NK-92 (cell line): ENCODE results near the gene CFB.
"Not testable (repeated sequence)": the region's sequence is repeated elsewhere in the genome, so short reads cannot be mapped to it uniquely, and the experiment has no call there.

Experiments
- DNase-seq: peaks from one replicate; lab custom pipeline; 2025; ENCODE audit not compliant: unreplicated experiment; lab: John Stamatoyannopoulos, UW

Gene CFB

DNA sequence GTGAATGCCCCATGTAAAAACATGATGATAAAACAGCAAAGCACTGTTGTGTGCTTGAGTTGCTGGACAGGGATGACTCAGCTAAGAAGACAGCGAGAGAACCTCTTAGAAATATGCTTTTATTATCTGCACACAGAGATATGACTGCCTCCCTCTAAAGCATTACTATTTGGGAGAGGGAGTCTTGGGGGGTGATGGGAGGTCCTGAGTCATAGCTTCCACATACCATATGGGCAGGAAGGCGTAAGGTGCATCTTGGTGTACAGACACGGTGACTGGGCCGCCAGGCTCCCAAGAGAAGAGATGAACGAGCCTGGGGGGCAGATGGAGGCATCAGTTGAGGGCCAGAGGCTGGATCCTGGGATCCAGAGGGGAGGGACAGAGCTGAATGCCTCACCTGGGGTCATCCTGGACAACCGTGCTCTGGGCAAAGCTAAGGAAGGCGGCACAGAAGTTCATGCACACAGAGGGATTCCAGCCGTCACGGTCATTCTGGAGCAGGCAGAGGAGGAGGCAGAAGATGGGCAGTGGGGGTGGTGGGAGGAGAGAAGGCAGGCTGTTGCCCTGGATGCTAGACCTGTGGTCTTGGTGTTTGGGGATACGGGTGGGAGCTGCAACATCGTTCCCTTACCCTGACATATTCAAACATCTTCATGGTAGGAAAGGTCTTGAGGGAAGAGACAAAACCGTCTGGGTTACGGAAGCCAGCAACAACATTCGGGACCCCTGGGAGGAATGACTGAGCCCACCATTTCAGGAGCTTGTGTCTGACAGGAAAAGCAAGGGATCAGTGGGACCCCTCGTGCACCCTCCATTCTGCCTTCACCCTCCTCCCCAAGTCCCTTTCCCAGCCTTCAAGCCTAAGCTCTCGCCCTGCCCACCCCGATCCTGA, 24.1 kb downstream of the CFB start:
- DNase-seq = no peak

- no peak for DNase-seq
These were observed 24.8 kb downstream of the CFB start for GRCh38 chr6:31970604-31971271.

- no peak for DNase-seq
These were observed 25.5 kb downstream of the CFB start for GRCh38 chr6:31971279-31971992.

DNA sequence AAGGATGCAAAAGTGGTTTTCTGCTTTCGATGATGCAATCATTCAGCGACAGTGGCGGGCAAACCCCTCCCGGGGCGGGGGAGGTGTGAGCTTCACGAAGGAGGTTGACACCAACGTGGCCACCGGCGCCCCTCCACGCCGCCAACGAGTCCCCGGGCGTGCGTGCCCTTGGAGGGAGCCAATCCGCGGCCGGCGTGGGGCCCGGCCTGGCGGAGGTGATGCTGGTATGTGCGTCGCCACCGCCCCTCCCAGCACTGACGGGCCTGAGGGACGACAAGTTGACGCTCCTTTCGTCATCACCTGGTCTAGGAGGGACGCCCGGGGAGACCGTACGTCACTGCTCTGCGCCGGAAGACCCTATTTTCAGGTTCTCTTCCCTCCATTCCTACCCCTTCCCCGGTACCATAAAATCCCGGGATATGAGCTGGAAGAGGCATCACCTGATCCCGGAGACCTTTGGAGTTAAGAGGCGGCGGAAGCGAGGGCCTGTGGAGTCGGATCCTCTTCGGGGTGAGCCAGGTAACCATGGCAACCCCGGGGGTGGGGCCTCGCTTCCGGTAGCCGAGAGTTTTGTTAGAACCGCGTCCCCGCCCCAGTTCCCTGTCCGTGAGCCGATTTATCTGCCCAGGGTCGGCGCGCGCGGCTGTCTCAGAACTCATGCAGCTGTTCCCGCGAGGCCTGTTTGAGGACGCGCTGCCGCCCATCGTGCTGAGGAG, 26.3 kb downstream of the CFB start, which contains the start of gene DXO:
TSS of gene DXO (minus strand) at position 146 of the 716 bp plus-strand sequence. CDS start 463 bp downstream, outside the sequence.
- DNase-seq = peak; percentile 93

GRCh38 chr6:31972709-31973350, 26.9 kb downstream of the CFB start:
- DNase-seq = no peak

GRCh38 chr6:31976065-31976464, 30.2 kb downstream of the CFB start:
- not testable (repeated sequence) for DNase-seq

GRCh38 chr6:31977816-31978431, 32.0 kb downstream of the CFB start:
- no peak for DNase-seq

DNA sequence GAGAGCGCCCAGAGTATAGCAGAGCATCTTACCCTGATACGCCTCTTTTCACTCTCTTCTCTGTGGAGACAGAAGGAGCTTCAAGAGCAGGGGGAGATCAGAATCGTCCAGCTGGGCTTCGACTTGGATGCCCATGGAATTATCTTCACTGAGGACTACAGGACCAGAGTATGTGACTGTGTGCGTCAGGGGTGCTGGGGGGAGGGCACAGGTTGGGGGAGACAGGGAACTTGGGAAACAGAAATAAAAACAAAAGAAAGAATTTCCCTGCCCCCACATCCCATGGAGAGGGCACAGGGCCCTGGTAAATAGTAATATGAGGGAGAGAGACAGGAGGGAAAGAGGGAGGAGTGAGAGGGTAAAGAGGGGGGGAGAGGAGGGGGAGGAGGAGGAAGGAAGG, 32.9 kb downstream of the CFB start:
- DNase-seq = no peak

DNA sequence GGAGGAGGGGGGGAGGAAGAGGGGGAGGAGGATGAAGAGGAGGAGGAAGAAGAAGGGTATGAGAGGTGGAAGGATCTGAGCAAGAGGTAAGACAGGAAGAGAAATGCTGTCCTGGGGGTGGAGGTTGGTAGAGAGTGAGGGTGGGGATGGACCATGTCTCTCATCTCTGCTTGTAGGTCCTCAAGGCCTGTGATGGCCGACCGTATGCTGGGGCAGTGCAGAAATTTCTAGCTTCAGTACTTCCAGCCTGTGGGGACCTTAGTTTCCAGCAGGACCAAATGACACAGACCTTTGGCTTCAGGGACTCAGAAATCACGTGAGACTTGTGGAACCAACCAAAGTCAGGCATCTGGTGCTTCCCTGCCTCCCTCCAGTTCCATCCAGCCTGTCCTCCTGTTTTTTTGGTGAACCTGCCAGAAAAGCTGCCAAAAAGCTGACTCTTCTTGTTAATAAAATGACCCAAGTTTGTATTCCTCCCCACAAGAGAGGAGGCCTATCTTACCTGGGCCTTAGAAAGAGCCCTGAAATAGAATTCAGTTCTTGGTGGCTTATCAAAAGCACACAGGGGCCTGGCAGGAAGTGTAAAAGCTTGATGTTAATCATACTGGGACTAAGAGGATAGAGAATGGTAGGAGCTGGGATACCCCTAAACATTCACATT, 33.5 kb downstream of the CFB start:
- no peak for DNase-seq

- DNase-seq = not testable (repeated sequence)
These were observed 34.4 kb downstream of the CFB start for GRCh38 chr6:31980195-31980876.

DNA sequence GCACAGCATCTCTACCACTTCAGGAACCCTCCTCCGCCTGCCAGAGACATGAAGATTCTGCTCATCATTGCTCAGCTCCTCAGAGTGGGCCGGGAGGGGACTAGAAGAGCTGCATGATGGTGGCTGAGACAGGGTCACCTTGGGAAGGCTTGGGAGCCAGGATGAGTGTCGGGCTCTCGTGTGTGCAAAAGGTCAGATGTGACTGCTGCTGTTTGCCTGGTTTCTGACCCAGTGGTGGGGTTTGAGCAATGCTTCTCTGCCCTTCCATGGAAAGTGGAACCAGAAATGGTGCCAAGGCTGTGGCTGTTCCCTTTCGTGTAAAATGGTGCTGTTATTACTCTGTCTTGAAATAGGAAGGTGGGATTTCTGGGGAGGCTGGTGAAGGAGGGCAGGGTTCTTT, 35.1 kb downstream of the CFB start:
- not testable (repeated sequence) for DNase-seq

GRCh38 chr6:31981744-31982143, 35.8 kb downstream of the CFB start, which contains the start of gene C4A:
Gene C4A (plus strand): TSS chr6:31982057. CDS start chr6:31982108, 51 bp downstream.
- DNase-seq = not testable (repeated sequence)

GRCh38 chr6:31989363-31989762, 43.5 kb downstream of the CFB start:
- not testable (repeated sequence) for DNase-seq

DNA sequence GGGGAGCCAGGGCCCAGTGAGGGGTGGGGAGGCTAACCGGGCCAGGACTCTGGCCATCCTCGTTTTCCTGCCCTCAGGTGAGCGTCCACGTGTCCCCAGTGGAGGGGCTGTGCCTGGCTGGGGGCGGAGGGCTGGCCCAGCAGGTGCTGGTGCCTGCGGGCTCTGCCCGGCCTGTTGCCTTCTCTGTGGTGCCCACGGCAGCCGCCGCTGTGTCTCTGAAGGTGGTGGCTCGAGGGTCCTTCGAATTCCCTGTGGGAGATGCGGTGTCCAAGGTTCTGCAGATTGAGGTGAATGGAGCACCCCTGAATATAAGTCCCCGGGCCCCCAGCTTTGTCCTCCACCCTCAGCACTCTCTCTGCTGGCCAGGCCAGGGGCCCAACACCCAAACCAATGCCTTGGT, 48.5 kb downstream of the CFB start:
- DNase-seq = not testable (repeated sequence)

- DNase-seq = not testable (repeated sequence)
These were observed 50.5 kb downstream of the CFB start for GRCh38 chr6:31996385-31996784.
